ENCODE measurements around the gene AFF3.

Gene AFF3

DNA sequence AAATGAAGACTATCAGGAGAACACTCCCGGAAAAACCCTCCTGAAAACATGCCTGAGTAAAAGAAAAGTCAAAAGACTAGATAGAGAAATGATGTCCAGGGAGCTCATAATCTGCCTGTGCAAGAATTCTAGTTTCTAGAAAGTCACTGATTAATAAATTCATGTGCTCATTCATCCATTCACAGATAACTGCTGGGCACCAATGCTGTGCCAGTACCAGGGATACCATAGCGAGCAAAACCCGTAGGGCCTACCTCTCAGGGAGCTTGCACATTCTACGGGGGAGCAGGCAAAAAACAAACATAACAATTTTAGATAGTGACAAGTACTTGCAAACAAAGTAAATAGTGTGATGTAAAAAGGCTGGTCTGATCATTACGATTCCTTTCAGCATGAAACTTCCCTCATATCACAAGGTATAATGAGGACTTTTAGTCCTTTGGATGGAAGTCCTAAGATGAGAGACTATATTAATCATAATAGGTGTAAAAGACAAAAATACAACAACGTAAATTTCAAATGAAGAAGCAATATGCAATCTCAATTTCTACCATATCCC lies 289.9 kb downstream of the AFF3 start:
- TF ChIP-seq, protein P1, sequence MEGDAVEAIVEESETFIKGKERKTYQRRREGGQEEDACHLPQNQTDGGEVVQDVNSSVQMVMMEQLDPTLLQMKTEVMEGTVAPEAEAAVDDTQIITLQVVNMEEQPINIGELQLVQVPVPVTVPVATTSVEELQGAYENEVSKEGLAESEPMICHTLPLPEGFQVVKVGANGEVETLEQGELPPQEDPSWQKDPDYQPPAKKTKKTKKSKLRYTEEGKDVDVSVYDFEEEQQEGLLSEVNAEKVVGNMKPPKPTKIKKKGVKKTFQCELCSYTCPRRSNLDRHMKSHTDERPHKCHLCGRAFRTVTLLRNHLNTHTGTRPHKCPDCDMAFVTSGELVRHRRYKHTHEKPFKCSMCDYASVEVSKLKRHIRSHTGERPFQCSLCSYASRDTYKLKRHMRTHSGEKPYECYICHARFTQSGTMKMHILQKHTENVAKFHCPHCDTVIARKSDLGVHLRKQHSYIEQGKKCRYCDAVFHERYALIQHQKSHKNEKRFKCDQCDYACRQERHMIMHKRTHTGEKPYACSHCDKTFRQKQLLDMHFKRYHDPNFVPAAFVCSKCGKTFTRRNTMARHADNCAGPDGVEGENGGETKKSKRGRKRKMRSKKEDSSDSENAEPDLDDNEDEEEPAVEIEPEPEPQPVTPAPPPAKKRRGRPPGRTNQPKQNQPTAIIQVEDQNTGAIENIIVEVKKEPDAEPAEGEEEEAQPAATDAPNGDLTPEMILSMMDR (IDR thresholded peaks at IDR 0.05), result no peak

DNA sequence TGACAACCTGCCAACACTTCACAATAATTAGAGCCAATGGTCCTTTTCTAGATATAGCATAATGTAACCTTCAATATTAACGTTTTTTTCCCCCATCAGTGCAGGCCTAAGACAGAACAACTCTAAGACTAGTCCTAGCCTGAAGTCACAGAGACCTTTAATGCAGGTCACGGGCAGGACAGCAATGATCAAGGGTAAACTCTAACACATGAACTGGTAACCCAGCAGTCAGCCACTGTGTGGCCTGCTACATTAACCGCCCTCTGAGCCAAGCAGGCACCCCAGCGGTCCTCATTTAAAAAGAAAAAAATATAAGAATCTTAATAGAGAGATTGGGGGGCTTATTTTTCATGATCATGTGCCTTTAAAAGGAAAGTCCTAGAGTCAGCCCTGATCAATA lies 290.6 kb downstream of the AFF3 start:
- TF ChIP-seq, protein P1 (IDR thresholded peaks at IDR 0.05), result no peak

DNA sequence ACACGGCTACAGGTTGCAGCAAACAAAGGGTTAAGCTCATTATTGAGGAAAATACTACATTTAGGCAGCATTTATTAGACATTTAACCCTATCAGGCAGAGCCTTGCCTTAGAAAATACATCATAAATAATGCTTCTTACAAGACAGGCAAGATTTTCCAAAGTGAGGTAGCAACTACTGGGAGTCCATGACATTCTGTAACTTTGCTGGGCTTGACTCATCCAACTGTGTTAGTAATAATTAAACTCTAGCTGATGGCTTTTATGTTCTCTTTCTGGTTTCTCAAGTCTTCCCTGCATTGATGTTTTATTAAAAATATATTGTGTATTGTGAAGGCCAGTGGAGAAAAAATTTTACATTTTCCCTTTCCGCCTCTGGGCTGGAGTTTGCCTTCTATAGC lies 291.3 kb downstream of the AFF3 start:
- TF ChIP-seq, protein P1 (IDR thresholded peaks at IDR 0.05), result no peak

DNA sequence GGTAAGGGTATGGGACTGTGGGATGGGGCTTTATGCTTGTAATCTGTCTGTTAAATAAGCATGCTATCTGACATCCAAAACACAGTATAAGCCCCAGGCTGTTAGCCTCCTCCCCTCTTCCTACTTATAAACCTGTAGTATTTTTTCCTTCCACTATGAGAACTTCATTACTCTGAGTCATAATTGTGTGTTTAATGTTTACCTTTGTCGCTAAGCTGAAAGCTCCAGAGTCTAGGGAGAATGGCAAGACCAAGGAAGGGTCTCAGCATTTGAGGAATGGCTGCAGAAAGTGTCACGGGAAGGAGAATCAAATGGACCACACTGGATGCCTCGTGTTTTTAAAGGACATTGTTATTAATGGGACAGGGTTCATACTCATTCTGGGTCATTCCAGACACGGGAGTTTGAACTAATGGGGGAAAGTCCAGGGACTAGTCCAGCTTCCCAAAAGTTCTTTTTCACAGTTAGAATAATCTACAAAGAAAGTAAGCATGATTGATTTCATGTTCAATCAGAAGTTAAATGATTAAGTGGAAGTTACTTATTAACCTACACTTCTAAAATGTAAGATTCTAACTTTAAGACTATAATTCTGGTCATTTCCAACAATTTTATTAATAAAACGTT lies 292.2 kb downstream of the AFF3 start:
- TF ChIP-seq, protein P1 (IDR thresholded peaks at IDR 0.05), result no peak

DNA sequence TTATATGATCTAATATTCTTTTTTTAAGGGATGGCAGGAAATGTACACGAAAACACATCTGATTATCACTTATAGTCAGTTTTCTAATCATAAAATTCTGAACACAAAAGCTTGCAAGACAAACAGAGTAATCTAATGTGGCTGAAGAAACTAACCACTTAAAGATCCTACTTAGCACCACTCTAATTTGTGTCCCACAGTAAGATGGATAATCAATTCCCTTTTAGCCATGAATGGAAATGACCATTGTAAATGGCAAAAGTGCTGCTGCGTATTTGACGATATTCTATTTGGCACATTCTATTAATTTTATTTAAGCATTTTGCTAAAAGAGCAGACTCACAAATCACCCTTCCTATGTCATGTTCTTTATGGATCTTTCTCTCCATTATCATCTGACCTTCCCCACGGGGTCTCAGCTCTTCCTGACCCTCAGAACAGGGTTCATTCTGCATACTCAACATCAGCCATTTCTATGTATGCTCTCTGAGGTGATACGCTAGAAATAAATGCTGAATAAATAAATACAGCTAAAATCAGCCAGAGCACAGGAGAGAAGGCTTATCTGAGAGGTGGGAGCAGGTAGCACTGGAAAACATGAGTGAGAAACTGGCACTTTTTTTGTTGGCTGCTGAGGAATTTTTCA lies 295.8 kb downstream of the AFF3 start:
- TF ChIP-seq, protein P1 (IDR thresholded peaks at IDR 0.05), result no peak

DNA sequence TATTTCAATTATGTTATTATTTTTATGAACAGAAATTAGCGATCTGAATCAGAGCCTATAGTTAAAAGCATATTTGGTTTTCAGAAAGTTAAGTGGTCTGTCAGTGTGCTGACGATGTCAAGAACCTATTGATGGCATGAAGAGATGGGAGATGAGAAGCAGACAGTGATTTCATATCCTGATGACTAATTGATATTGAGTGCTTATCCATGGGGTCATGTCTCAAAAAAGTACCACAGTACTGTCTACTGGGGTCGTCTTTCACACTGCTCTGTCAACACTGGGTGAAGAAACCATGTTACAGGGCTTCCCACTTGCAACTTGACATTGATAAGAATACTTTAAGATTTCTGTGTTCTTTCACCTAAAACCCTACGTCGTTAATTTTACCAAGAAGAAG lies 297.1 kb downstream of the AFF3 start:
- TF ChIP-seq, protein P1 (IDR thresholded peaks at IDR 0.05), result no peak

DNA sequence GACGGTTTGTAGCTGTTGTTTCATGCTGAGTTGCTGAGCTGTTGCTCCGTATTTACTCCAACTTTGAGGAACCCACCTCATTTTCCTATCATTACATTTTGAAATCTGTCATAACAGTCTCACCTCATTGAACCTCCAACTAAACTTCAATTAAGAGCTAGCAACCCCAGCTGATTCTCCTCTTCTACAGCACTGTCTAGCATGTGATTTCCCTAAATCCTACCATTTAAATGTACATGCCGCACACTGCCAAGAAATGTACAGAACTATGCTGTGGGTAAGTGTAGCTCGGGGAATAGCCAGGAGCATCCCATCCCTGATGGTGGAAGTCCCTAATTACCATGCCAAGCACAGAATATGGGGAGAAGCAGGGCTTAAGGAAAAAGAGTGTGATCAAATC lies 299.9 kb downstream of the AFF3 start:
- TF ChIP-seq, protein P1 (IDR thresholded peaks at IDR 0.05), result no peak

All from LNCAP (cell line).